Adrenal gland (tissue), 12 donors: ENCODE measurements around the gene STXBP5. TPM values are rescaled to one million over a fixed set of nuclear protein-coding genes. Genes with fewer than 3 reads are reported as not detected.

Experiments used
- DNase-seq, 7 donors: peaks; one replicate each; pipeline ENCODE4 v3.0.0-alpha.2; 2019 to 2020
- H3K27ac ChIP-seq, 5 donors: fragments of 200-600 bp; sonication (generic) in 4 of 5; 1 replicate in 3 of 5; 2 replicates in 2 of 5; pipeline versions ENCODE4 v1.5.1 to v1.8.0; 2016 to 2020; ENCODE audit warnings: mild to moderate bottlenecking in 1 of 5
- H3K27me3 ChIP-seq: fragments of 200-600 bp; 2 replicates; pipeline ENCODE4 v1.8.0; 2021
- H3K36me3 ChIP-seq, 2 donors: fragments of 200-600 bp; replicated peaks in 1 of 2; 1 replicate in 1 of 2; 2 replicates in 1 of 2; pipeline versions ENCODE4 v1.5.1 to v1.8.0; 2018 to 2022
- H3K4me1 ChIP-seq, 2 donors: fragments of 200-600 bp; replicated peaks in 1 of 2; 1 replicate in 1 of 2; 2 replicates in 1 of 2; pipeline versions ENCODE4 v1.5.1 to v1.8.0; 2018 to 2021
- H3K4me3 ChIP-seq, 4 donors: fragments of 200-600 bp; sonication (generic) in 3 of 4; one replicate each; pipeline ENCODE4 v1.5.1; 2016 to 2018
- H3K9me3 ChIP-seq, 3 donors: fragments of 200-600 bp; sonication (generic) in 1 of 3; replicated peaks in 1 of 3; 1 replicate in 2 of 3; 2 replicates in 1 of 3; pipeline versions ENCODE4 v1.5.1 to v1.8.0; 2016 to 2021
- CTCF ChIP-seq, 6 experiments: fragments of 450-650 bp in 4 of 6; fragments of 200-600 bp in 2 of 6; sonication (generic) in 1 of 6; IDR thresholded peaks; 1 replicate in 5 of 6; 2 replicates in 1 of 6; pipeline versions ENCODE4 v1.5.1 to v1.8.0; 2016 to 2021; ENCODE audit warnings: antibody characterized with exemption in 6 of 6, mild to moderate bottlenecking in 2 of 6, moderate library complexity in 1 of 6
- POLR2A ChIP-seq, 2 donors: fragments of 450-650 bp; IDR thresholded peaks; one replicate each; pipeline ENCODE4 v1.6.1; 2017; ENCODE audit warnings: antibody characterized with exemption in 2 of 2, mild to moderate bottlenecking in 2 of 2, moderate library complexity in 1 of 2
- WGBS, 4 donors: extraction: QIAGEN DNeasy Blood & Tissue Kit in 2 of 4; methylation state at CpG; one replicate each; pipeline versions ENCODE4 v1.1.5 to v1.1.7; 2013 to 2017; 5-methylcytosine and 5-hydroxymethylcytosine counted together
- intact Hi-C, 2 donors: fragments of 100-400 bp; cut with DNase I; formaldehyde crosslinking; loops; one replicate each; pipeline versions ENCODE4 v1.14.1 to v1.15.0; 2022 to 2023
- polyA plus RNA-seq, 3 donors: library from polyadenylated mRNA; stranded (reverse); fragments of 200-250 nt in 2 of 3; fragments of 350-450 nt in 1 of 3; fragmentation: Illumina TruSeq in 1 of 3; extraction: RNeasy Lipid Tissue Mini Kit (QIAGEN cat#74804) in 1 of 3; gene quantifications; one replicate each; pipeline ENCODE4 v1.2.3, GENCODE V29; 2013 to 2014
- total RNA-seq, 9 donors: library from RNA; depleted of rRNA in 4 of 9; stranded (reverse); fragments of >200 nt in 4 of 9; fragments of 120-200 nt in 1 of 9; fragmentation: NEBNext Ultra II Directional in 1 of 9; extraction: Animal tissue kit (Norgen Biotek cat#: 25700) in 1 of 9; gene quantifications; one replicate each; pipeline versions ENCODE4 v1.1.0 to v1.2.4, GENCODE V29; 2013 to 2023
- donor health status: healthy with polysubstance abuse.
- donor health status: Bipolar disorder and iron deficiency.
- donor health status: DM: yes; HTN: yes; CAD: no.
- donor health status: DM: no; HTN: no; CAD: no.
- donor health status: DM: no; HTN: no; CAD: no.
- donor health status: DM: yes; HTN: yes; CAD: no.

The STXBP5 gene
- total and polyA plus RNA-seq, 12 donors = 18.0 to 66.3 (median 30.1) TPM

- intact Hi-C loops = no loop called here
- H3K4me3 ChIP-seq = no peak overlapping the region
- H3K36me3 ChIP-seq = no peaks in the 10 kb centered on the region
- no peaks in the 10 kb centered on the region for H3K27me3 ChIP-seq
- TF ChIP-seq CTCF (IDR thresholded peaks at IDR 0.05) (no peak), POLR2A (IDR thresholded peaks at IDR 0.05) (no peak)
- no peaks in the 10 kb centered on the region for H3K9me3 ChIP-seq
- peaks cover 0 to 24% of the 10 kb centered on the region in 2 donors for H3K4me1 ChIP-seq
- 93 to 100% (median 97%) methylated on average over 1 of the region's 1 CpG for WGBS, 4 donors
- DNase-seq = no peak
- H3K27ac ChIP-seq = no peak overlapping the region
Measured at GRCh38 chr6:147226877-147227276, 22.7 kb downstream of the STXBP5 start.

- Histone ChIP-seq H3K9me3 (no peaks in the 10 kb centered on the region), H3K4me1 (peaks cover 0 to 17% of the 10 kb centered on the region in 2 donors), H3K27me3 (no peaks in the 10 kb centered on the region), H3K36me3 (no peaks in the 10 kb centered on the region), H3K4me3 (no peak overlapping the region), H3K27ac (no peak overlapping the region)
- WGBS, 4 donors = 77 to 96% (median 90%) methylated on average over 1 of the region's 1 CpG
- no peak for TF ChIP-seq CTCF (IDR thresholded peaks at IDR 0.05)
- no peak for TF ChIP-seq POLR2A (IDR thresholded peaks at IDR 0.05)
- intact Hi-C loops = no loop called here
- DNase-seq = no peak
Measured at GRCh38 chr6:147227770-147228320, 23.6 kb downstream of the STXBP5 start.

- Histone ChIP-seq H3K4me3 (no peak overlapping the region), H3K27me3 (no peaks in the 10 kb centered on the region), H3K4me1 (no peaks in the 10 kb centered on the region), H3K27ac (no peak overlapping the region), H3K9me3 (no peaks in the 10 kb centered on the region), H3K36me3 (no peaks in the 10 kb centered on the region)
- TF ChIP-seq POLR2A (IDR thresholded peaks at IDR 0.05) (no peak), CTCF (IDR thresholded peaks at IDR 0.05) (no peak)
- no peak for DNase-seq
- intact Hi-C loops = no loop called here
- WGBS, 4 donors = 78 to 89% (median 79%) methylated on average over 1 of the region's 1 CpG
Measured at GRCh38 chr6:147231589-147231988, 27.4 kb downstream of the STXBP5 start.

GRCh38 chr6:147234685-147235084, 30.5 kb downstream of the STXBP5 start:
- WGBS, 4 donors = 93 to 99% (median 95%) methylated on average over 2 of the region's 2 CpGs
- no peak overlapping the region for H3K4me3 ChIP-seq
- no peaks in the 10 kb centered on the region for H3K4me1 ChIP-seq
- H3K27me3 ChIP-seq = no peaks in the 10 kb centered on the region
- DNase-seq = no peak
- TF ChIP-seq POLR2A (IDR thresholded peaks at IDR 0.05) = no peak
- TF ChIP-seq CTCF (IDR thresholded peaks at IDR 0.05) = no peak
- H3K36me3 ChIP-seq = peaks cover 0 to 7% of the 10 kb centered on the region in 2 donors
- H3K27ac ChIP-seq = no peak overlapping the region
- intact Hi-C loops = no loop called here
- H3K9me3 ChIP-seq = no peaks in the 10 kb centered on the region
